Measurements from ENCODE around the gene SLC9A3. TPM values are rescaled to one million over a fixed set of nuclear protein-coding genes. Genes with fewer than 3 reads are reported as not detected.
A peak's percentile ranks its signal among the peaks of the same experiment; 100 is the strongest.
"Not testable (repeated sequence)": the region's sequence is repeated elsewhere in the genome, so short reads cannot be mapped to it uniquely, and the experiment has no call there.

Gene SLC9A3
- total RNA-seq, 5 donors from 2014 or later (not counting 1 experiment from before 2014, with no cell fraction given), result 1.9 to 3.5 (median 2.5) TPM

- POLR2A ChIA-PET, result no interaction called here
- no peak for ATAC-seq (replicated peaks in 1 of 4)
- Mint-ChIP-seq H3K27ac (no peak overlapping the region), H3K27me3 (peaks cover 4 to 6% of the 10 kb centered on the region in 2 donors), H3K4me1 (peaks cover 0 to 18% (median 9%) of the 10 kb centered on the region in 3 donors), H3K36me3 (no peaks in the 10 kb centered on the region), H3K4me3 (no peak overlapping the region), H3K9me3 (no peaks in the 10 kb centered on the region)
- Histone ChIP-seq H3K9me3 (no peaks in the 10 kb centered on the region), H3K4me3 (ENCODE audit: control insufficient read depth in 1 of 2, extremely low read depth in 1 of 2, low read length in 1 of 2) (no peak overlapping the region), H3K4me1 (ENCODE audit: control insufficient read depth in 1 of 2, extremely low read depth in 1 of 2, insufficient read depth in 2 of 2, low read length in 2 of 2) (peaks cover 0 to 4% of the 10 kb centered on the region in 2 experiments), H3K27me3 (replicated peaks in 1 of 2; ENCODE audit: control insufficient read depth in 2 of 2, extremely low read depth in 1 of 2, insufficient read depth in 2 of 2, low read length in 1 of 2) (peaks cover 0 to 40% of the 10 kb centered on the region in 2 experiments), H3K27ac (ENCODE audit: low read length) (no peak overlapping the region), H3K36me3 (ENCODE audit: control insufficient read depth in 2 of 2, extremely low read depth in 1 of 2, insufficient read depth in 1 of 2, low read length in 1 of 2) (no peaks in the 10 kb centered on the region)
- DNase-seq, result no peak
- CTCF ChIA-PET, result no interaction called here
- 80% methylated on average over 29 of the region's 40 CpGs for WGBS (ENCODE audit: insufficient coverage)
Measured at GRCh38 chr5:488744-489688, 35.2 kb downstream of the SLC9A3 start.

- peaks cover 4 to 6% of the 10 kb centered on the region in 2 donors for H3K27me3 Mint-ChIP-seq
- H3K27ac Mint-ChIP-seq, result no peak overlapping the region
- H3K9me3 Mint-ChIP-seq, result no peaks in the 10 kb centered on the region
- peaks cover 0 to 4% of the 10 kb centered on the region in 2 experiments for H3K4me1 ChIP-seq (ENCODE audit: control insufficient read depth in 1 of 2, extremely low read depth in 1 of 2, insufficient read depth in 2 of 2, low read length in 2 of 2)
- H3K36me3 ChIP-seq (ENCODE audit: control insufficient read depth in 2 of 2, extremely low read depth in 1 of 2, insufficient read depth in 1 of 2, low read length in 1 of 2), result no peaks in the 10 kb centered on the region
- 91% methylated on average over 31 of the region's 33 CpGs for WGBS (ENCODE audit: insufficient coverage)
- H3K9me3 ChIP-seq, result no peaks in the 10 kb centered on the region
- no peak for DNase-seq
- ChIA-PET POLR2A (no interaction called here), CTCF (no interaction called here)
- H3K4me1 Mint-ChIP-seq, result peaks cover 0 to 18% (median 9%) of the 10 kb centered on the region in 3 donors
- no peak overlapping the region for H3K4me3 ChIP-seq (ENCODE audit: control insufficient read depth in 1 of 2, extremely low read depth in 1 of 2, low read length in 1 of 2)
- H3K27me3 ChIP-seq (replicated peaks in 1 of 2; ENCODE audit: control insufficient read depth in 2 of 2, extremely low read depth in 1 of 2, insufficient read depth in 2 of 2, low read length in 1 of 2), result peaks cover 0 to 44% of the 10 kb centered on the region in 2 experiments
- no peak overlapping the region for H3K4me3 Mint-ChIP-seq
- no peaks in the 10 kb centered on the region for H3K36me3 Mint-ChIP-seq
- no peak overlapping the region for H3K27ac ChIP-seq (ENCODE audit: low read length)
- no peak for ATAC-seq (replicated peaks in 1 of 4)
Measured at GRCh38 chr5:488241-488640, 36.0 kb downstream of the SLC9A3 start.

DNA sequence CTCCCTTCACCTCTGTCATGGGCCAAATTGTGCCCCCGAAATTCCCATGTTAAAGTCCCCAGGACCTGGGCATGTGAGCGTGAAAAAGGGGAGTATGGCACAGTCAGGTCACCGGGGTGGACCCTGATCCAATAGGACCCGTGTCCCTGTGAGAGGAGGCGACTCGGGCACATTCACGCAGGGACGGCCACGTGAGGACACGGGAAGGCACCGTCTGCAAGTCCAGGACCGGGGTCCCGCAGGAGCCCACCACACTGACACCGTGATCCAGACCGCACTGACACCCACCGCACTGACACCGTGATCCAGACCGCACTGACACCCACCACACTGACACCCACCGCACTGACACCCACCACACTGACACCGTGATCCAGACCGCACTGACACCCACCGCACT is 37.7 kb downstream of the SLC9A3 start:
- peaks cover 0 to 18% (median 9%) of the 10 kb centered on the region in 3 donors for H3K4me1 Mint-ChIP-seq
- H3K4me1 ChIP-seq (ENCODE audit: control insufficient read depth in 1 of 2, extremely low read depth in 1 of 2, insufficient read depth in 2 of 2, low read length in 2 of 2); H3K27me3 Mint-ChIP-seq; H3K36me3 ChIP-seq (ENCODE audit: control insufficient read depth in 2 of 2, extremely low read depth in 1 of 2, insufficient read depth in 1 of 2, low read length in 1 of 2); CTCF ChIA-PET; DNase-seq; H3K4me3 Mint-ChIP-seq; H3K27ac ChIP-seq (ENCODE audit: low read length); H3K9me3 ChIP-seq; H3K9me3 Mint-ChIP-seq; ATAC-seq (replicated peaks in 1 of 4); POLR2A ChIA-PET; H3K4me3 ChIP-seq (ENCODE audit: control insufficient read depth in 1 of 2, extremely low read depth in 1 of 2, low read length in 1 of 2); H3K36me3 Mint-ChIP-seq; H3K27ac Mint-ChIP-seq: not testable (repeated sequence)
- WGBS (ENCODE audit: insufficient coverage), result 89% methylated on average over 7 of the region's 22 CpGs
- H3K27me3 ChIP-seq (replicated peaks in 1 of 2; ENCODE audit: control insufficient read depth in 2 of 2, extremely low read depth in 1 of 2, insufficient read depth in 2 of 2, low read length in 1 of 2), result peaks cover 0 to 54% of the 10 kb centered on the region in 2 experiments

- DNase-seq (peak in 1 of 35 experiments; percentile 36), ATAC-seq (replicated peaks in 1 of 4) (peak in 3 of 4 experiments; percentile 40 to 60 (median 41))
- ChIA-PET CTCF (no interaction called here), POLR2A (no interaction called here)
- Mint-ChIP-seq H3K4me1 (peaks cover 0 to 18% (median 9%) of the 10 kb centered on the region in 3 donors), H3K27ac (no peak overlapping the region), H3K4me3 (no peak overlapping the region), H3K36me3 (no peaks in the 10 kb centered on the region), H3K27me3 (peaks cover 4 to 10% of the 10 kb centered on the region in 2 donors), H3K9me3 (no peaks in the 10 kb centered on the region)
- 45% methylated on average over 10 of the region's 23 CpGs for WGBS (ENCODE audit: insufficient coverage)
- peak overlapping the region in 1 of 2 donors; percentile 15 for H3K4me3 ChIP-seq (ENCODE audit: control insufficient read depth in 1 of 2, extremely low read depth in 1 of 2, low read length in 1 of 2)
- H3K9me3 ChIP-seq, result no peaks in the 10 kb centered on the region
- H3K27me3 ChIP-seq (replicated peaks in 1 of 2; ENCODE audit: control insufficient read depth in 2 of 2, extremely low read depth in 1 of 2, insufficient read depth in 2 of 2, low read length in 1 of 2), result peaks cover 0 to 59% of the 10 kb centered on the region in 2 experiments
- no peak overlapping the region for H3K27ac ChIP-seq (ENCODE audit: low read length)
- peaks cover 0 to 4% of the 10 kb centered on the region in 2 experiments for H3K4me1 ChIP-seq (ENCODE audit: control insufficient read depth in 1 of 2, extremely low read depth in 1 of 2, insufficient read depth in 2 of 2, low read length in 2 of 2)
- no peaks in the 10 kb centered on the region for H3K36me3 ChIP-seq (ENCODE audit: control insufficient read depth in 2 of 2, extremely low read depth in 1 of 2, insufficient read depth in 1 of 2, low read length in 1 of 2)
Measured at GRCh38 chr5:485946-486491, 38.2 kb downstream of the SLC9A3 start.

- Mint-ChIP-seq H3K36me3 (no peaks in the 10 kb centered on the region), H3K4me3 (no peak overlapping the region), H3K9me3 (no peaks in the 10 kb centered on the region), H3K27me3 (peaks cover 4 to 10% of the 10 kb centered on the region in 2 donors), H3K27ac (no peak overlapping the region), H3K4me1 (peaks cover 0 to 18% (median 9%) of the 10 kb centered on the region in 3 donors)
- DNase-seq (no peak), ATAC-seq (replicated peaks in 1 of 4) (no peak)
- Histone ChIP-seq H3K4me1 (ENCODE audit: control insufficient read depth in 1 of 2, extremely low read depth in 1 of 2, insufficient read depth in 2 of 2, low read length in 2 of 2) (peaks cover 0 to 4% of the 10 kb centered on the region in 2 experiments), H3K27ac (ENCODE audit: low read length) (no peak overlapping the region), H3K9me3 (no peaks in the 10 kb centered on the region), H3K27me3 (replicated peaks in 1 of 2; ENCODE audit: control insufficient read depth in 2 of 2, extremely low read depth in 1 of 2, insufficient read depth in 2 of 2, low read length in 1 of 2) (peaks cover 0 to 60% of the 10 kb centered on the region in 2 experiments), H3K36me3 (ENCODE audit: control insufficient read depth in 2 of 2, extremely low read depth in 1 of 2, insufficient read depth in 1 of 2, low read length in 1 of 2) (no peaks in the 10 kb centered on the region), H3K4me3 (ENCODE audit: control insufficient read depth in 1 of 2, extremely low read depth in 1 of 2, low read length in 1 of 2) (peak overlapping the region in 1 of 2 donors; percentile 15)
- 86% methylated on average over 26 of the region's 29 CpGs for WGBS (ENCODE audit: insufficient coverage)
- POLR2A ChIA-PET, result no interaction called here
- CTCF ChIA-PET, result no interaction called here
Measured at GRCh38 chr5:485113-485945, 38.9 kb downstream of the SLC9A3 start.

GRCh38 chr5:484556-484955 is 39.7 kb downstream of the SLC9A3 start:
- H3K36me3 Mint-ChIP-seq, result no peaks in the 10 kb centered on the region
- H3K27me3 Mint-ChIP-seq, result peaks cover 4 to 15% of the 10 kb centered on the region in 2 donors
- DNase-seq (no peak), ATAC-seq (replicated peaks in 1 of 4) (no peak)
- H3K4me3 ChIP-seq (ENCODE audit: control insufficient read depth in 1 of 2, extremely low read depth in 1 of 2, low read length in 1 of 2), result no peak overlapping the region
- peaks cover 0 to 63% of the 10 kb centered on the region in 2 experiments for H3K27me3 ChIP-seq (replicated peaks in 1 of 2; ENCODE audit: control insufficient read depth in 2 of 2, extremely low read depth in 1 of 2, insufficient read depth in 2 of 2, low read length in 1 of 2)
- H3K9me3 ChIP-seq, result no peaks in the 10 kb centered on the region
- no peaks in the 10 kb centered on the region for H3K9me3 Mint-ChIP-seq
- no peaks in the 10 kb centered on the region for H3K36me3 ChIP-seq (ENCODE audit: control insufficient read depth in 2 of 2, extremely low read depth in 1 of 2, insufficient read depth in 1 of 2, low read length in 1 of 2)
- CTCF ChIA-PET, result no interaction called here
- H3K27ac Mint-ChIP-seq, result no peak overlapping the region
- POLR2A ChIA-PET, result no interaction called here
- WGBS (ENCODE audit: insufficient coverage), result 91% methylated on average over 23 of the region's 24 CpGs
- no peak overlapping the region for H3K4me3 Mint-ChIP-seq
- H3K4me1 Mint-ChIP-seq, result peaks cover 0 to 18% (median 9%) of the 10 kb centered on the region in 3 donors
- H3K27ac ChIP-seq (ENCODE audit: low read length), result no peak overlapping the region
- peaks cover 0 to 4% of the 10 kb centered on the region in 2 experiments for H3K4me1 ChIP-seq (ENCODE audit: control insufficient read depth in 1 of 2, extremely low read depth in 1 of 2, insufficient read depth in 2 of 2, low read length in 2 of 2)
